ENCODE data around the gene F10.

The F10 gene

GRCh38 chr13:113086991-113087922 lies 35.3 kb upstream of the F10 start:
- no peak for DNase-seq (ENCODE audit: low spot score)

GRCh38 chr13:113087923-113088690 lies 34.5 kb upstream of the F10 start:
- no peak for DNase-seq (ENCODE audit: low spot score)

GRCh38 chr13:113088691-113089020 lies 33.9 kb upstream of the F10 start:
- no peak for DNase-seq (ENCODE audit: low spot score)

GRCh38 chr13:113089693-113090414 lies 32.7 kb upstream of the F10 start:
- DNase-seq (ENCODE audit: low spot score), result no peak

GRCh38 chr13:113090415-113090770 lies 32.2 kb upstream of the F10 start:
- no peak for DNase-seq (ENCODE audit: low spot score)

GRCh38 chr13:113090806-113091205 lies 31.8 kb upstream of the F10 start:
- DNase-seq (ENCODE audit: low spot score), result no peak

- DNase-seq (ENCODE audit: low spot score), result no peak
These were observed 31.3 kb upstream of the F10 start for GRCh38 chr13:113091211-113091771.

GRCh38 chr13:113091891-113092775 lies 30.5 kb upstream of the F10 start:
- DNase-seq (ENCODE audit: low spot score), result no peak

GRCh38 chr13:113092776-113093579 lies 29.6 kb upstream of the F10 start:
- DNase-seq (ENCODE audit: low spot score), result no peak

GRCh38 chr13:113093580-113094409 lies 28.8 kb upstream of the F10 start:
- DNase-seq (ENCODE audit: low spot score), result no peak

GRCh38 chr13:113094410-113094800 lies 28.2 kb upstream of the F10 start:
- DNase-seq (ENCODE audit: low spot score), result no peak

- DNase-seq (ENCODE audit: low spot score), result no peak
These were observed 27.2 kb upstream of the F10 start for GRCh38 chr13:113095146-113096051.

- no peak for DNase-seq (ENCODE audit: low spot score)
These were observed 26.4 kb upstream of the F10 start for GRCh38 chr13:113096052-113096744.

GRCh38 chr13:113096745-113097305 lies 25.8 kb upstream of the F10 start:
- no peak for DNase-seq (ENCODE audit: low spot score)

- DNase-seq (ENCODE audit: low spot score), result no peak
These were observed 24.9 kb upstream of the F10 start for GRCh38 chr13:113097651-113098050.

- DNase-seq (ENCODE audit: low spot score), result no peak
These were observed 24.4 kb upstream of the F10 start for GRCh38 chr13:113098162-113098732.

- no peak for DNase-seq (ENCODE audit: low spot score)
These were observed 23.5 kb upstream of the F10 start for GRCh38 chr13:113099142-113099541.
